Activated CD4-positive, alpha-beta T cell treated with anti-CD3 and anti-CD28 coated beads for 4 hours (primary cell): Measurements from ENCODE around the gene SMARCA2.

ENCODE experiments used
- DNase-seq, 2 donors: peaks; one replicate each; pipeline ENCODE4 v3.0.0-alpha.2; 2020

The SMARCA2 gene

DNA sequence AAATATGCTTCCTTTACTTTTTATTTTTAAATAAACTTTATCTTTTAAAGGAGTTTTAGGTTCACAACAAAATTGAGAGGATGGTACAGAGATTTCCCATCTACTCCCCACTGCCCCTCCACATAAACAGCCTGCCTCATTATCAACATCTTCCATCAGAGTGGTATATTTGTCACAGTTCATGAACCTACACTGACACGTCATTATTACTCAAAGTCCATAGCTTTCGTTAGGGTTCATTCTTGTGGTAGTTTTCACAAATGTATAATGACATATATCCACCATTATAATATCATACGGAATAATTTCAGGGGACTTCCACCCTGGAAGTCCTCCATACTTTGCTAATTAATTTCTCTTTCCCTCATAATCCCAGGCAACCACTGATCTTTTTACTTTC lies 204.9 kb downstream of the SMARCA2 start:
- DNase-seq: no peak

DNA sequence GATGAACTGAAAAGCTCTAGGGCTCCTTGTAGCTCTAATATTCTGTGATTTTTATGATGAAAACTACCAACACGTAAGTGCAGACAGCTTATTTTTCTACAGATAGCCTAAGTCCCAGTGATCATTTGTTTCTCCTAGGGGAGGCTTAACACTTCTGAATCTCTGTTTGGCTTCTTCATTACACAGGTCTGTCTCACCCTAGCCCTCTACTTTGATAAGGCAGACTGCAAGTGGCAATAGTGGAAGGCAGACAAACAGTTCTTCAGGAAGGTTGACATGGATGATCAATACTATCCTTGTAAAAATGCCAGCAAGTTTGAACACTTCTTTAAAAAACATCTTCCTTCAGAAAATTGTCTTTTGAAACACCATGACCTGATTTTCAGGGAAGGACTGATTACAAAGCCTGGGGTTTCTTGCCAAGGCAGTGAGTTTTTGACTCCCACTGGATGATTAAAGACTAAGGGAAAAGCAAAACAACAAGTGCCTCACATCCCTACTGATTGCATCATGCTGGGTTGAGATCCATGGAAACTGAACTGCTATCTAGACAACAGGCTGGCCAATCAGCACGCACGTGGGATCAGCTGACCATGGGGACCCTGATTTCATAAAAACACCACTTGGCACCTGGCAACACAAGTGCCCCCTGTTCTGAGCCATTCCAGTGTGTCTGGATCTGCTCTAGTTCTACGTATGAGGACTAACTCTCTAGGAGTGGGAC lies 212.2 kb downstream of the SMARCA2 start:
- no peak for DNase-seq

DNA sequence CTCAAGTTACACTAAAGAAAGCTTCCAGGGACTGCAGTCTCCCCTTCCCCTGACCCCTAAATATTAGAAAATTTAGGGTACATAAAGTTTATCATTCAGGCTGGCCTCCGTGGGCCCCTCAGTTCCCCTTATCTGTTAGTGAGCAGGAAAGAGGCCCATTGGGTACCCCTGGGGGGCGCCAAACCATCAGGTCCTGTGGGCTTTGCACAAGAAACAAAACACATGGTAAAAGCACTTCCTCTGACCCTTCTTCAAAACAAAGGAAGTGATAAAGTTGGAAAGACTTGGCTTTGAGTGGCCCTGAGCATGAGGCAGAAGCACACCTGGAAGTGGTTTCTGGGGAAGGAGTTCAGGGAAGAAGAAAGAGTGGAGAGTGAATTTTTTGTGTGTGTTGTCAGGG lies 213.0 kb downstream of the SMARCA2 start:
- no peak for DNase-seq

DNA sequence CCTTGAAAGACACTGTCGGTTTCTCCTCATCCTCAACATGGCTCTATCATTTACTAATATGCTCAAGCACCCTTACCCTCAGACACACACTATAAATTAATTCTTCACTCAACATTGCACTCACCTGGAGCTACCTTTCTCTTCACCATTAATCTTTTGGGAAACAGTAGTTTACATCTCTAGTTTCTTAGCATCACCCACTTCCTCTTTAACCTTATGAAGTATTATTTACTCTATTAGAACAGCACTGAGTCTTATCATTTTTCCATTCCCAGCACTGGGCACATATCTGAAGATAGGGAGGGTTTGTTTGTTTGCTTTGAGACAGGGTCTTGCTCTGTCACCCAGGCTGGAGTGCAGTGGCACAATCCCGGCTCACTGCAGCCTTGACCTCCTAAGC lies 213.5 kb downstream of the SMARCA2 start:
- no peak for DNase-seq

DNA sequence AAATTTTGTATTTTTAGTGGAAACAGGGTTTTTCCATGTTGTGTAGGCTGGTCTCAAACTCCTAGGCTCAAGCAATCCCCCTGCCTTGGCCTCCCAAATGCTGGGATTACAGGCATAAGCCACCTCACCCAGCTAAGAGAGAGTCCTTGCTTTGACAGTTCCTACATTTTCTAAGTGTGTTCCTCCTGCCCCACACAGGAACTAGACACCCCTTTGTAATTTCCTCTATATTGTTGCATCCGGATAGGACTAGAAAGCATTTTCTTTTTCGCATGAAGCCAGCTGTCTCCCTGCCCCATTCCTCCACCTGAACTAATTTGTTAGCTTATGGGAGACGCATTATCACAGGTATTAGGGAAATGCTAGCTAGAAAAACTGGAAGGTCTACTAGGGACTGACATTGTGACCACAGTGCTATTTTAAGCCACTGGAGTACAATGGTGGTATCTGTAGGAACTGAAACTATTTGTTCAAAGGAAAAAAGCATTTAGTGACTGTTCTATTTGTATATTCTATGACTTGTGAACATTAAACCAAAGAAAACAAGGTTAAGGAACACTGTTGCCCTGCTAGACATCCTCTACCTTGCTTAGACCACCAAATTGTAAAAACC lies 214.1 kb downstream of the SMARCA2 start:
- no peak for DNase-seq

DNA sequence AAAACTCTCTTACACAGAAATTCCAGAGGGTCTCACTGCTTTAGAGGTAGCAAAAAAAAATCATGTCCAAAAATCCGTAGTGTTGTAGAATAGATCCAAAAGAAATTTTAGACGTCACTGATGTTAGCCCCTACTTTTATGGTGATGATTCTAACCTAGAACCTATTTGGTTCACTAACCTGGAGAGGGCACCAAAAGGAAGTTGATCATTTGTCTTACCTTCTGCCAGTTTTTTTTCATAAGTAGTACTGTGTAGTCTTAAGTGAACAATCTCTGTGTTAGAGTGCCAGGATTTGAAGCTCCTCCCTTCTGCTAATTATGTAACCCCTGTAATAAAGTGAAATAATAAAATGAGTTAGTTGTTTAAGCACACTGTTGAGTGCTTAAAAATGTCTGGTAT lies 215.2 kb downstream of the SMARCA2 start:
- DNase-seq: no peak

DNA sequence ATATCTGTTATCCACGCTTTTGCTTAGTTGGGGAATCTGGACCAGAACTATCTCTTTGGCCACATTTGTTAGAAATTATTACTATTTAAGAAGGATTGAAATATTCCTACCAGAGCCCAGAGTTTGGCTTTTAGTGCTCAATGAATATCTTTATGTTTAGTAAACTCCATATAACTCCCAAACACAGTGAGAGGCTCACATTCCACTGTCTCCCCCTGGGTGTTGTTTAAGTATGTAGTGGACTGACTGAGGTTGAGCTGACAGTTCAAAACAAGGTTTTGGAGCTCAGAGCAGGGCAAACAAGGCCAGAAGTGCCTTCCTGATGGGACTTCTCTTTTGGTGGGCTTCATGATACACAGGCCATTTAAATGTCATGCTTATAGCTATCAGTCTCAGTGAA lies 216.0 kb downstream of the SMARCA2 start:
- no peak for DNase-seq

DNA sequence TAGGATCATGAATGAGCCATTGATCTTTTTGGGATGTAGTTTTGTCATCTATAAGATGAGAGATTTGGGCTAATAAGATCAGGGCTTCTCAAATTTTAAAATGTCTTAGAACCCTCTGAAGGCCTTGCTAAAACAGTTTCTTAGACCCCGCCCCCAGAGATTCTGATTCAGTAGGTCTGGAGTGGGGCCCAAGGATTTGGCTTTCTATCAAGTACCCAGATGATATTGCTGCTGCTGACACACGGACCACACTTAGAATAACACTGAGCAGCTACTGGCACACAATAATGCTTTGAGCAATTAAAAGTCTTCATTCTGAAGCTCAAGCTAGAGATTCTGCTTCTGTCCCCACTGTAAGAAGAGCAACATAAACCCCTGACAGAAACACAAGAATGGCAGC lies 216.7 kb downstream of the SMARCA2 start:
- DNase-seq: no peak

DNA sequence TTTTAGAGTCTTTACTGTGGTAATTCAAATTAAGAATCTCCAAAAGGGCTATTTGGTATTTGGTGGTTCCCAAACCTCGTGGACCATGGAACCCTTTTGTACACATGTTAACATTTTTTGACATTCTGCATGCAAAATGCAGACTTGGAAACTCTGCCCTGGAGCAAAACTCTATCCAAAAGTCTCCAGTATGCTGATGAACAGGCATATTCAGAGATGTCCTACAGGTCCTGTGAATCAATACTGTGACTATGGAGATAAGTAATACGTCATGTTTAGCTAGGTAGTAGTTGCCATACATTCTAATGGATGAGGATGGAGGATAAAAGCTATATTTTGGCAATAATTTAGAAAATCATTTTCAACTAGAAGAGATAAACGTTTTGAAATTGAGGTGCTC lies 218.1 kb downstream of the SMARCA2 start:
- DNase-seq: no peak

DNA sequence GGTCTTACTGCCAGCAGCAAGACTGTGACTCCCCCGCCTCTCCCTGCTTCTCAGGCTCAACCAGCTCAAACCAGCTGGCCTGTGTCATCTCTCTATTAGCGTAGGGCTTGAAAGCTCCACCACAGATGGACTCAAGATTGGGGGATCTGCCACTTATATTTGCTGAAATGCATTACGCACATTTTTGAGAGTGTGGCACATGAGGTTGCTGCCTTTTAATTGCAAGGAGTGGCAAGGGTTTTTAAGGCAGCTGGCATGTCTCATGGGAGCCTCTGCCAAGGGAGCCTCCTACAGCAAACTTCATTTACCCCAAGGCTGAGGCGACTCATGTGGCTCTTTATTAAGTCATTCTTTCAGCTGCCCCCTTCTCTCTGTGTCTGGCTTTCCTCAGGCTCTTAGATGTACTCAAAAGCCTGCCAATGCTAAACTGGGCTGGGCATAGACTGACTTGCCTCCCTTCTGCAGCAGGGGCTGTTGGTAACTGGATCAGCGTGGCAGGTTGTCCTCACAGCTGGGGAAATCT lies 219.3 kb downstream of the SMARCA2 start:
- no peak for DNase-seq

DNA sequence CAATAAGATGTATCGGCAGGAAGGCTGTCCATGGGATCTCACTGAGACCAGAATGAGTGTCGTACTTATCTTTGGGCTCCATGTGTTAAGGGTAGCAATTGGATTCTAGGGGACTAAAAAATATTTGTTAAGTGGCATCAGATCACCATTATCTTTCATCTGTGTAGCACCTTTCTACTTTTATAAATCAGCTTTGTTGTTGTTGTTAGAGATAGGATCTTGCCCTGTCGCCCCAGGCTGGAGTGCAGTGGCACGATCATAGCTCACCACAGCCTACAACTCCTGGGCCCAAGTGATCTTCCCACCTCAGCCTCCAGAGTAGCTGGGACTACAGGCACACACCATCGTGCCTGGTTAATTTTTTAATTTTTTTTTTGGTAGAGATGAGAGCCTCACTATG lies 220.5 kb downstream of the SMARCA2 start:
- DNase-seq: no peak

DNA sequence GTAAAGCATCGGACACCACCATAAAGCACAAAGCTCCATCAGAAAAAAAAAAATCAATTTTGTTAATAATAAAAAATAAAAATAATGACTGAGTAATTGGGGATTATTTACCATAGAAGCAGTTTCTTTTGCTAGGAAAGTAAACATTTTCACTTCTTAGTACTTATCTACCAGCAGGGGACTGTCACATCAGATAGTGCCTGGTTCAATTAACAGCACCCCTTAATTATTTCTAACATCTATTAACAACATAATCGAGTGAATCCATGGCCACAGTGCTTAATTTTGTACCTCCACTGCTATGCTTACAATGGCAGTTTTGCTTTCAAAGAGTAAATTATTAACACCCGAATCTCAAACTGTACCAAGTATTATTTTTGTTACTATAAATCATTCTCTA lies 221.7 kb downstream of the SMARCA2 start:
- DNase-seq: no peak

DNA sequence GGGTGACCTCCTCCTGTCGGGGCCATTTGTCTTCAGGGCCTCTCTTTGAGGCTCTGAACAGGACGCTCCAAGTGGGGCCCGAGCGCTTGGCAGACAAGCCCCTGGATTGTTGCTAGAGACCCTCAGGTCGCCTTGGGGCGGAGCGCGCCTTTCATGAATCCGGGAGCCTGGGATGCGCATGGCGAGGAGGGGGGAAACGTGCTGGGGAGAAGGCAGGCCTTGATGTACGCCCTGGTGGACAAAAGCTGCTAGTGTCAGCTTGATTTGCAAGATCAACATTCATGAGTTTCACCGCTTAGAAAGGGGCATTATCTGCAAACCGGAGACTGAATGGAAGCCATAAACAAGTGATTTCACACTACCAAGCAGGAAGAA lies 226.3 kb downstream of the SMARCA2 start:
- no peak for DNase-seq

DNA sequence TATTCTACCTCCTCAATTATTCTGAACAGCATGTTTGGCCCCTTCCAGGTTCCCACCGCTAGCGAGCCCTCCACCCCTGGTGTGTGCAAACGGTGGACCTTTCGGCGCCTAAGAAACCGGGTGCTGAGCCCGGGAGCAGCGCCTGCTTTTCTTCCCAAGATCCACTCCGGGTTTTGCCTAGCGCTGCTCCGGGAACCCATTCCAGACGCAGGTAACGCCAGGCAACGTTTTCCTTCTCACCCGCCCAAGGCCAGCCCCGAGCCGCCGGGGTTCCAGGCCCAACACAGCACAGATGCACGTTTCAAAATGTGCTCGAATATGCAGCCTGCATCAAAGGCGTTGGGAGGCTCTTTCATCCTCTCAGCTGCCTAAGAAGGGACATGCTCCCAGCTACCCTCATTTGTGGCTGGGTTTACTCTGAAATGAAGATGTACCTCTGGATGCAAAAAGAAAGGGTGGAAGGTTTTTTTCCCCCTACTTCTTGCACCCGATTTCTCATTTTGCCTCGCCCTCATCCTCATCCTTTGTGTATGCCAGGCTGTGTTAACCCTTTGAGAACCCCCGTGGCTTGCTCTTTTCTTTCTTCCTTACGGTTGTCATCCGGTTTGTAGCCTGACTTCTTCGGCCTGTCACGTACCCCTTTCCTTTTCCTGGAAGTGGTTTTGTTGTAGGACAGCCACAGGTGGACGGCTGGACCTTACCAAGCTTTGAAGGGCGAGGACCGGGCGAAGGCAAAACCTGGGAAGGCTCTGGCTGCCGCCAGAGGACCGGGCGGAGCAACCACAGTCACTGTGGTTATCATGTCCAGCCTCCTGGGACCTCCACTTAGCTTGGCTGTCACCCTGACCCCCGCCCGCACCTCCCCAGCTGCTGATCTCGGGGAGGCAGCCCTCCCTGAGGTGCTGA lies 226.9 kb downstream of the SMARCA2 start:
- peak; percentile 7 to 11 for DNase-seq

DNA sequence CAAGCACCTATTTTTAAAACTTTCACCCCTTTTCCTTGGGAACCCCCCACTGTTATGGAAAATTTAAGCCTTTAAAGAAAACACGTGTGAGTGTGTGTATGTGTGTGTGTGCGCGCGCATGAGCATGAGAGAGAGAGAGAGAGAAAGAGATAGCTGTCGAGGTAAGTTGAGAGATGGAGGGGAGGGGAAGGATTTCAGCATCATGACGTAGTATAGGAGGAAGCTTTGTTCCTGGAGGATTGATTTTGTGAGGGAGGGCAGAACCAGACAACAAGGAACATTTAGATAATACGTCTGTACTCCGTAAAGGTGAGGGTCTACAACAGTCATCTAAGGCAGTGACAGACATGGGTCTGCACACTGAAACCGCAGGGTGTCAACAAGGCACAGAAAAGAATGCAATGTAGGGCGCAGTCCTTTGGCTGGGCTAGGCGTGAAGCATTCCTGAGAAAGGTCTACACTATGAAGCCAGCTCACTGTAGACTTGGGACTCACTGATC lies 227.7 kb downstream of the SMARCA2 start:
- no peak for DNase-seq
